HL-60/S4 (cell line): Measurements from ENCODE around the gene RASSF10.
"Not testable (repeated sequence)": the region's sequence is repeated elsewhere in the genome, so short reads cannot be mapped to it uniquely, and the experiment has no call there.

Experiments used
- in situ Hi-C: fragments of 300-500 bp; cut with MboI; formaldehyde crosslinking; loops from 2 replicates; pipeline ENCODE4 v1.14.3; 2022; ENCODE audit warnings: low sequenced_read_pairs

The RASSF10 gene

GRCh38 chr11:13016415-13016814 lies 7.3 kb downstream of the RASSF10 start:
- in situ Hi-C loops: no loop called here

- in situ Hi-C loops: no loop called here
Observed at GRCh38 chr11:13019313-13019712, 10.2 kb downstream of the RASSF10 start.

GRCh38 chr11:13023423-13023822 lies 14.3 kb downstream of the RASSF10 start:
- in situ Hi-C loops: no loop called here

GRCh38 chr11:13026722-13027121 lies 17.6 kb downstream of the RASSF10 start:
- in situ Hi-C loops: no loop called here

- in situ Hi-C loops: no loop called here
Observed at GRCh38 chr11:13028322-13028721, 19.2 kb downstream of the RASSF10 start.

- in situ Hi-C loops: no loop called here
Observed at GRCh38 chr11:13029872-13030271, 20.8 kb downstream of the RASSF10 start.

- in situ Hi-C loops: no loop called here
Observed at GRCh38 chr11:13030857-13031256, 21.7 kb downstream of the RASSF10 start.

- in situ Hi-C loops: no loop called here
Observed at GRCh38 chr11:13031349-13031748, 22.2 kb downstream of the RASSF10 start.

- in situ Hi-C loops: no loop called here
Observed at GRCh38 chr11:13033760-13034533, 24.8 kb downstream of the RASSF10 start.

GRCh38 chr11:13035711-13036110 lies 26.6 kb downstream of the RASSF10 start:
- in situ Hi-C loops: no loop called here

GRCh38 chr11:13036235-13036634 lies 27.1 kb downstream of the RASSF10 start:
- in situ Hi-C loops: no loop called here

GRCh38 chr11:13038366-13038765 lies 29.2 kb downstream of the RASSF10 start:
- in situ Hi-C loops: no loop called here

- in situ Hi-C loops: no loop called here
Observed at GRCh38 chr11:13039126-13039525, 30.0 kb downstream of the RASSF10 start.

GRCh38 chr11:13040969-13041561 lies 31.9 kb downstream of the RASSF10 start:
- in situ Hi-C loops: no loop called here

- in situ Hi-C loops: no loop called here
Observed at GRCh38 chr11:13042873-13043342, 33.8 kb downstream of the RASSF10 start.

GRCh38 chr11:13043912-13044628 lies 35.0 kb downstream of the RASSF10 start:
- in situ Hi-C loops: no loop called here

GRCh38 chr11:13045089-13045488 lies 36.0 kb downstream of the RASSF10 start:
- in situ Hi-C loops: not testable (repeated sequence)

GRCh38 chr11:13045734-13046133 lies 36.6 kb downstream of the RASSF10 start:
- in situ Hi-C loops: no loop called here

- in situ Hi-C loops: no loop called here
Observed at GRCh38 chr11:13046637-13047570, 37.8 kb downstream of the RASSF10 start.

- in situ Hi-C loops: no loop called here
Observed at GRCh38 chr11:13047884-13048283, 38.8 kb downstream of the RASSF10 start.

- in situ Hi-C loops: no loop called here
Observed at GRCh38 chr11:13051257-13051656, 42.1 kb downstream of the RASSF10 start.
